Measurements from ENCODE around the gene TYROBP.
"Not testable (repeated sequence)": the region's sequence is repeated elsewhere in the genome, so short reads cannot be mapped to it uniquely, and the experiment has no call there.

TYROBP gene

DNA sequence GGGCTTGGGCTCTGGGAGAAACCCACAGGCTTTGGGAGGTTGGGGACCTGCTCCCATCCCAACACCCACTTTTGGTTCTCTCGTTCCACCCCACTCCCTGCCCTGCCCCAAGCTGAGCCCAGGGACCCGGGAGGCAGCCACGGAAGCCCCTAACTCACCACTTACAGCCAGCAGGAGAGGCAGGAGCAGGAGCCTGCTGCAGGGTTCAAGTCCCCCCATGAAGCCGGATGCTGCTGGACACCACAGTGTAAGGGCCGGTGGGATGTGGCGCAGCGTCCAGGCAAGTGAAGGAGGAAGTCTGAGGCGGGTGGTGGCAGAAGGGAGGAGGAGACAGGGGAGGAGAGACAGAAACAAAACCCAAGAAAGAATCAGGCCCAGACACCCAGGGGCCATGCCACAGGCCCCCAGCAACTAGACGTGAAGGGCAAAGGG lies at the start of gene TYROBP:
Gene TYROBP, minus strand, starts transcription at position 286 of the 432 bp plus-strand sequence. Its CDS starts 67 bp downstream, at position 219.
- peak; percentile 64 for DNase-seq

DNA sequence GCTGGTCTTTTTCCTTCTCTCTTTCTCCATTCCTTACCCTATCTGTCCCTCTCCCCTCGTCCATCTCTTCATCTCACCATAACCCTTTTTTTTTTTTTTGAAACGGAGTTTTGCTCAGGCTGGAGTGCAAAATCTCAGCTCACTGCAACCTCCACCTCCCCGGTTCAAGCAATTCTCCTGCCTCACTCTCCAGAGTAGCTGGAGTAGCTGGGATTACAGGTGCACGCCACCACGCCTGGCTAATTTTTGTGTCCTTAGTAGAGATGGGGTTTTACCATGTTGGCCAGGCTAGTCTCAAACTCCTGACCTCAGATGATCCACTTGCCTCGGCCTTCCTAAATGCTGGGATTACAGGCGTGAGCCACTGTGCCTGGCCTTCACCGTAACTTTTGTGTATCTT lies 49.3 kb upstream of the TYROBP start:
- not testable (repeated sequence) for DNase-seq

DNA sequence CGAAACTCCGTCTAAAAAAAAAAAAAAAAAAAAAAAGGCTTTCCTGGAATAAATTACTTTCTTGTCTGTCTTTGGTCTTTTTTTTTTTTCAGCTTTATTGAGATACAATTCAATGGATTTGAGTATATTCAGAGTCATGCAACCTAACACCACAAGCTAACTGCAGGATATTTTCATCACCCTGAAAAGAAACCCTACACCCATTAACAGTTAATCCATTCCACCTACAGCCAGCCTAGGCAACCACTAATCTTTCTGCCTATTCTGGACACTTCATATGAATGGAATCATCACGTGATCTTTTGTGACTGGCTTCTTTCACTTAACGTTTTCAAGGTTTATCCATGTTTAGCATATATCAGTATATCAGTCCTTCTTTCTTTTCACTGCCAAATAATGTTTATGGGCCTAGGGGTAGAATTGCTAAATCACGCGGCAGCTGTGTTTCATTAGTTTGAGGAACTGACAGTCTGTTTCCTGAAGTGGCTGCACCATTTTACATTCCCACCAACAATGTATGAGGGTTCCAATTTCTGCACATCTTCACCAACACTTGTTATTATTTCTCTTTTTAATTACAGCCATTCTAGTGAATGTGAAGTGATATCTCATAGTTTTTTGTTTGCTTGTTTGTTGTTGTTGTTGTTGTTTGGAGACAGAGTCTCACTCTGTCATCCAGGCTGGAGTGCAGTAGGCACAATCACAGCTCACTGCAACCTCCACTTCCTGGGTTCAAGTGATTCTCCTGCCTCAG lies 48.0 kb upstream of the TYROBP start:
- DNase-seq, result peak; percentile 78

DNA sequence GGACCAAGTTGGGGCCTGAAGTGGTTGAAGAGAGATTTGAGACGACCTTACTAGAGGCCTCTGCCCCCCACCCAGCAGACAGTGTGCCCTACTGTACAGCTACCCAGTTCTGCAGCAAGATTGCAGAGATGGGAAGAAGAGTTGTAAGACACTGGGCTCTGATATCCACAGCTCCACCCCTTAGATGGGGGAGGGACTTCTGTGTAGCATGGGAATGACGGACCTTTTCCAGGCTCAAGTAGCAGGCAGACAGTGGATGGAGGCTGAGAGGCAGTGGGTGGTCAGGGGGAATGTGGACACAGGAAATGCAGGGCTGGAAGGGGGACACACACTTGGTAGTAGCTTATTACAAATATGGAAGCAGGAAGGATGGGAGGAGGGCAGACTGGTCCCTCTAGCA lies 41.0 kb upstream of the TYROBP start:
- DNase-seq, result no peak

DNA sequence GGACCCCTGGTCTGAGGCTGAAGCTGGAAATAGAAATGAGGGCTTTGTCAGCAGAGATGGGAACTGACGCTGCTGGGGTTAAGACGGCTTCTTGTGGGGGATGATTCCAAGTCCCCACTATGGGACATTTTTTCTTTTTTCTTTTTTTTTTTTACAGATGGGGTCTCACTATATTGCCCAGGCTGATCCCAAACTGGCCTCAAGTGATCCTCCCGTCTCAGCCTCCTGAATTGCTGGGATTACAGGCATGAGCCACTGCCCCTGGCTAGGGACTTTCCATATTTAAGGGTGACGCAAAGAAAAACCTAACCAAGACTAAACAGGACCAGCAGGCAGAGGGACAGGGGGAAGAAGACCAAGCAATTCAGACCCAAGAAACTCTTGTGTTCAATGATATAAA lies 38.1 kb upstream of the TYROBP start:
- DNase-seq, result no peak

DNA sequence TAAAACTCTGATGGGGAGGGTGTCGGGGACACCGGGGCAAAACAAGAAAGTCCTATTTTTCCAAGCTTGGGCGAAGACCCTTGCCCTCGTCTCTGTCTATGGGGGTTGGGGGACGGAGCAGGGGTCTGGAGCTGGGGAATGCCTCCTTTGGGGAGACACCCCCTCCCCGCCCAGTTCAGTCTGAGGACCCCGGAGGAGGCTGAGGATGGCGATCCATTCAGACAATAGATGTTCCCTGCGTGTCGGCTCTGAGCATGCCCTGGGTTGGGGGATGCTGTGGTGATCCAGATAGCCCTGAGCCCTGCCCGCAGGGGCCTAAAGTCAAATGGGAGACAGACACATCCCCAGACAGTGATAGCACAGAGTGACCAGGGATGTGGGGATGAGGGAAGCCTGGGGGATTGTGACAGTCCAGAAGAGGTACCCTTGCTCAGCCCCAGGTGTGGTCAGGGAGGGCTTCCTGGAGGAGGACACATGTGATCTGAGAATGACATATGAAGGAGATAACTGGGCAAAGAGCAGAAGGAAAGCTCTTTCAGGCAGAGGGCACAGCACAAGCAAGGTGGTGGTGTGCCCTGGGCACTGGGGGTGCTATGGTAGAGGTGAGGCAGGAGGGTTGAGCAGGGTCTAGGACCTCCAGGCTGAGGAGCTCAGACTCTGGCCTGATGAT lies 37.2 kb upstream of the TYROBP start:
- no peak for DNase-seq

DNA sequence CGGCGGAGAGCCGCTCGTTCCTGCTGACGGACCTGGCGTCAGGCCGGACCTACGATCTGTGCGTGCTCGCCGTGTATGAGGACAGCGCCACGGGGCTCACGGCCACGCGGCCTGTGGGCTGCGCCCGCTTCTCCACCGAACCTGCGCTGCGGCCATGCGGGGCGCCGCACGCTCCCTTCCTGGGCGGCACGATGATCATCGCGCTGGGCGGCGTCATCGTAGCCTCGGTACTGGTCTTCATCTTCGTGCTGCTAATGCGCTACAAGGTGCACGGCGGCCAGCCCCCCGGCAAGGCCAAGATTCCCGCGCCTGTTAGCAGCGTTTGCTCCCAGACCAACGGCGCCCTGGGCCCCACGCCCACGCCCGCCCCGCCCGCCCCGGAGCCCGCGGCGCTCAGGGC lies 36.5 kb upstream of the TYROBP start:
- DNase-seq, result no peak

DNA sequence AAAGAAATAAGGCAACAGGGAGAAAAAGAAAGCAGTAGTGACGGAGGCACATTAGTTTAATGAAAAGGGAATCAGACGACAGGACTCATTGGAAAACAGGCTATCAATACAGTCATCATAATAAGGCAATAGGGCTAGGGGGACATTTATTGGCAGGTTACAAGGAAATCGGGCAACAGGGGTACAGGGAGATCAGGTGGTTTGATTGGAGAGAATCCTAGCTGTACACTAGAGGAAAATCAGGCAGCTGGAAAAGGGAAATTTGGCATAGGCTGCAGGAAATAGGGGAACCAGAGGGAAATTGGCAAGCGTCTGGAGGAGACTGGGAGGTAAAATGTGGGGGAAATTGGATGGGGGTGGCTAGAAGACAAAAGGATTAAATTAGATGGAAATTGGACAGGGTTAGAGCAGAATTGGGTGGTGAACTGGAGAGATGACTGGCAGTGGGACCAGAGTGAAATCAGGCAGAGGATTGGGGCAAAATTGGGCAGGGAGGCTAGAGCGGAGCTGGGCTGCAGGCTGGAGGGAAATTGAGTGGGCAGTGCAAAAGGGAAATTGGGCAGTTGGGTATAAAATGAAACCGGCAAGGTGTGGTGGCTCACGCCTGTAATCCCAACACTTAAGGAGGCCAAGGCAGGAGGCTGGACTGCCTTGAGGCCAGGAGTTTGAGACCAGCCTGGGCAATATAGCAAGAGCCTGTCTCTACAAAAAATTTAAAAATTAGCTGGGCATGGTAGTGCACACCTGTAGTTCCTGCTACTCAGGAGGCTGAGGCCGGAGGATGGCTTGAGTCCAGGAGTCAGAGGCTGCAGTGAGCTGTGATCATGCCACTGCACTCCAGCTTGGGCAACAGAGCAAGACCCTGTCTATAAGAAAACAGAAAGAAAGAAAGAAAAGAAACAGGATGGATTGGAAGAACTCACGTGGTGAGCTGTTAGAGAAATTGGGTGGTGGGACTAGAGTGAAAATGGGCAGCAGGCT lies 35.5 kb upstream of the TYROBP start:
- no peak for DNase-seq

DNA sequence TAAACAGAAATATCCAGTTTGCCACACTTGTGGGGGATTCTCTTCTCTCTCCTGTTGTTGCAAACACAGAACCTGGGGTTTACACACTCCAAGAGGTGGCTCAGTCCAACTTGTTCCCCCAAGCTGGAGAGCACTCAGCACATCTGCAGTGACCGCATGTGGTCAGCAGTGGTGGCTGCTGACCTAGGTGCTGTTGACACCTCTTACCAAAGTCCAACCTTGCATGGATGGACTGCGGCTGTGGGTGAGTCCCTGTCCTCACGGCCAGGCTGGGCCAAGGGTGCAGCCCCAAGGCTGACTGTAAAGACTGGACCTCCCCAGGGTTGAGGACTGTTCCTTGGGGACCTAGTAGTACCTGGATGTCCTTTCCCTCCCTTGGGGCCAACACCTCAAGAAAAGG lies 34.1 kb upstream of the TYROBP start:
- no peak for DNase-seq

DNA sequence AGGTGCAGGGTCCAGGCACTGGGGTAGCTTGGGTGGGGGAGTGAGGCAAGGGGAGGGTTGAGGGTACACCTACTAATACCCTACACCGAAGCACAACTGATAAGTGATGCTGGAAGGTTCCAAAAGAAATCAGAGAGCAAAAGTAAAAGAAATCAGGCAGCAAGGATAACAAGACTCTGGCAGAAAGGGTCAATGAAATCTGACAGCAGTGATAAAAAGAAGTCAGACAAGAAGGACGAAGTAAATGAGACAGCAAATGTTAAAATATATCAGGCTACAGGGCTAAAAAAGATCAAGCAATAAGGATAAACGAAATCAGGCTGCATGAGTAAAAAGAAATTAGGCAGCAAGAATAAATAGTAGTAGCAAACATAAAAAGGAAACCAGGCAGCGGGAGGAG lies 32.7 kb upstream of the TYROBP start:
- no peak for DNase-seq

DNA sequence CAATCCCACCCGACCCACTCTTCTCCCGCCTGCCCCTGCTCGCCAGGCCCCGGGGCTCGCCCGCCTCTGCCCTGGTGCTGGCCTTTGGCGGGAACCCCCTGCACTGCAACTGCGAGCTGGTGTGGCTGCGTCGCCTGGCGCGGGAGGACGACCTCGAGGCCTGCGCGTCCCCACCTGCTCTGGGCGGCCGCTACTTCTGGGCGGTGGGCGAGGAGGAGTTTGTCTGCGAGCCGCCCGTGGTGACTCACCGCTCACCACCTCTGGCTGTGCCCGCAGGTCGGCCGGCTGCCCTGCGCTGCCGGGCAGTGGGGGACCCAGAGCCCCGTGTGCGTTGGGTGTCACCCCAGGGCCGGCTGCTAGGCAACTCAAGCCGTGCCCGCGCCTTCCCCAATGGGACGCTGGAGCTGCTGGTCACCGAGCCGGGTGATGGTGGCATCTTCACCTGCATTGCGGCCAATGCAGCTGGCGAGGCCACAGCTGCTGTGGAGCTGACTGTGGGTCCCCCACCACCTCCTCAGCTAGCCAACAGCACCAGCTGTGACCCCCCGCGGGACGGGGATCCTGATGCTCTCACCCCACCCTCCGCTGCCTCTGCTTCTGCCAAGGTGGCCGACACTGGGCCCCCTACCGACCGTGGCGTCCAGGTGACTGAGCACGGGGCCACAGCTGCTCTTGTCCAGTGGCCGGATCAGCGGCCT lies 32.1 kb upstream of the TYROBP start:
- DNase-seq, result no peak

DNA sequence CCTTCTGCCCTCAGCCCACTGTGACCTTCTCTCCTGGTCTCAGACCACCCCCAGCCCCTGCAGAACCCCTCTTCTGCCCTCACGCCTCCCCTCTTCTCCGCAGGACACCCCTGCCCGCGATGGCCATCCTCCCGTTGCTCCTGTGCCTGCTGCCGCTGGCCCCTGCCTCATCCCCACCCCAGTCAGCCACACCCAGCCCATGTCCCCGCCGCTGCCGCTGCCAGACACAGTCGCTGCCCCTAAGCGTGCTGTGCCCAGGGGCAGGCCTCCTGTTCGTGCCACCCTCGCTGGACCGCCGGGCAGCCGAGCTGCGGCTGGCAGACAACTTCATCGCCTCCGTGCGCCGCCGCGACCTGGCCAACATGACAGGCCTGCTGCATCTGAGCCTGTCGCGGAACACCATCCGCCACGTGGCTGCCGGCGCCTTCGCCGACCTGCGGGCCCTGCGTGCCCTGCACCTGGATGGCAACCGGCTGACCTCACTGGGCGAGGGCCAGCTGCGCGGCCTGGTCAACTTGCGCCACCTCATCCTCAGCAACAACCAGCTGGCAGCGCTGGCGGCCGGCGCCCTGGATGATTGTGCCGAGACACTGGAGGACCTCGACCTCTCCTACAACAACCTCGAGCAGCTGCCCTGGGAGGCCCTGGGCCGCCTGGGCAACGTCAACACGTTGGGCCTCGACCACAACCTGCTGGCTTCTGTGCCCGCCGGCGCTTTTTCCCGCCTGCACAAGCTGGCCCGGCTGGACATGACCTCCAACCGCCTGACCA lies 31.4 kb upstream of the TYROBP start:
- no peak for DNase-seq

DNA sequence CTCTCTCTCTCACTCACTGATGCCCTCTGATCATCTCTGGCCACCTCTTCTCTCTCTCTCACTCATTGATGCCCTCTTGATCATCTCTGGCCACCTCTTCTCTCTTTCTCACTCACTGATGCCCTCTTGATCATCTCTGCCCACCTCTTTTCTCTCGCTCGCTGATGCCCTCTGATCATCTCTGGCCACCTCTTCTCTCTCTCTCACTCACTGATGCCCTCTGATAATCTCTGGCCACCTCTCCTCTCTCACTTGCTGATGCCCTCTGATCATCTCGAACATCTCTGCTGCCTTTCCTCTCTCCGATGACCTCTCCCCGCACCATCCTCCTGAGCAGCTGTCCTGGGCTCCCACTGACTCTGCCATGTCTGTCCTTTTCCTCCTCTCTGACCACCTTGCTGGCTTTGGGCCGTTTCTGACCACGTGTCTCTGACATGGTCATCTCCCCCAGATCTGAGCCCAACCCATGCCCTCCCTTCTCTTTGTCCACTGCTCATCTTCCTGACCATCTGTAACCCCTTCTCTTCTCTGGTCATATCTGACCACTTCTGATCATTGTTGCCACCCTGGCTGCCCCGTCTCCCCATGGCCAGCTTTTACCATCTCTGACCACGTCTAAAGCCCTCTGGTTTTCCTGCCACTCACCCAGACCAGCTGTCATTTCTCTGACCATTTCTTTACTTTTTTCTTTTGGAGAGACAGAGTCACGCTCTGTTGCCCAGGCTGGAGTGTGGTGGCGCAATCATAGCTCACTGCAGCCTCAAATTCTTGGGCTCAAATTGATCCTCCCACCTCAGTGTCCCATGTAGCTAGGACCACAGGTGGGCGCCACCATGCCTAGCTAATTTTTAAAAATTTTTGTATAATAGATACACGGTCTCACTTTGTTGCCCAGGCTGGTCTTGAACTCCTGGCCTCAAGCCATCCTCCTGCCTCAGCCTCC lies 30.5 kb upstream of the TYROBP start:
- no peak for DNase-seq

DNA sequence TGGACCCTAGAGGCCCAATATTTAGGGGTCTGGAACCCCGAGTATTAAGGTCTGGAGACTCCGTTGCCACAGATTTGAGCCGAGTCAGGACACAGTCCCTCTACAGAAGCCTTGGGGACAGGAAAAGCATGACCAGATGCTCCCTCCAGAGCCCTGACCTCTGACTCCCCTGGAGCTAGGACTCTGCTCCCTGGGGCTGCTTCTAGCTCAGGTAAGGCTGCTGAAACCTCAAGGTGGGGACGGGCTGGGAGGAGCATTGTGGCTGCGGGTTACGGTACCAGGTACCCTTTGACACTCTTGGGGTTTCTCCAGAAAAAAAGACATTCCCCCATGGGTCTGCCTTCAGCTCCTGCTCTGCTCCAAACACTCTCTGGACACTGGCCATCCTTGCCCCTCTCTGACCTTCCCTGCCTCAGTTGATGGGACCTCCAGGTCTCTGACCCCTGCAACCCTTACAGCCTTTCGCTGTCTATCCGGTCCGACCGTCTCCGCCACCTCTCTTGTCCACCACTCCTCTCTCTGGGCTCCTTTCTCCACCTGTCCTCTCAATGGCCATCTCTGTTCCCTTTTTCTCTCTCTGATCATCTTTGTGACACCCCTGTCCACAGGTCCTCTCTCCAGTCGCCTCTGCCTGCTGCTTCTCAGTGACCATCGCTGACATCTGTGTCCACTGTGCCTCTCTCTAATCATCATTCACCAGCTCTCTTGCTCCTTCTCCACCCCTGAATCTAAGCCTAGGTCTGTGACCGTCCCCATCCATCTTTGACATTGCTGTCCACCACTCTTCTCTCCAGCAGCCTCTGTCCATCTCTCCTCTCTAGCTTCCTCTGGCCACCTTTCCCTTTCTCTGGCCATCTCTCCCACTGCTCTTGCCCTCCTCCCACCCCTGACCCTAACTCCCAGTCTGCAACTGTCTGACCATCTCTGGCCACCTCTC lies 29.5 kb upstream of the TYROBP start:
- no peak for DNase-seq

DNA sequence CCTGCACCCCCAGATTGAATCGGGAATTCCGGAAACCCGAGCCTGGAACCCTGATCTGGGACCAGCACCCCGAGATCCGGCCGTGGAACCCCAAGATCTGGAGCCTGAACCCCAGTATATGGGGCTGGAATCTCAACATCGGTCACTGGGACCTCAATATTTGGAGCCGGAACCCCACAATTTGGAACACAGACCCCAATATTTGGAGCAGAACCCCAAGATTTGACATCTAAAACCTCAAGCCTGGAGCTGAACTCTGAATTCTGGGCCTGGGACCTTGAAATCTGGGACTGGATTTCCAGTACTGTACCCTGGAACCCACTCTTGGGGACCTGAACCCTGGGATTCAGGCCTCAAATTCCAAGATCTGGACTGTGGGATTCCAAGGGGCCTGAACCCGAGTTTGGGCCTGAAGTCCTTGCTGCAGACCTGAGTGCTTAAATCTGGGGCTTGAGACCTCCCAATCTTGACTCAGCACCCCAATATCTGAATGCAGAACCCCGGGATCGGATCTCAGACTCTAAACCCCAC lies 28.7 kb upstream of the TYROBP start:
- no peak for DNase-seq

DNA sequence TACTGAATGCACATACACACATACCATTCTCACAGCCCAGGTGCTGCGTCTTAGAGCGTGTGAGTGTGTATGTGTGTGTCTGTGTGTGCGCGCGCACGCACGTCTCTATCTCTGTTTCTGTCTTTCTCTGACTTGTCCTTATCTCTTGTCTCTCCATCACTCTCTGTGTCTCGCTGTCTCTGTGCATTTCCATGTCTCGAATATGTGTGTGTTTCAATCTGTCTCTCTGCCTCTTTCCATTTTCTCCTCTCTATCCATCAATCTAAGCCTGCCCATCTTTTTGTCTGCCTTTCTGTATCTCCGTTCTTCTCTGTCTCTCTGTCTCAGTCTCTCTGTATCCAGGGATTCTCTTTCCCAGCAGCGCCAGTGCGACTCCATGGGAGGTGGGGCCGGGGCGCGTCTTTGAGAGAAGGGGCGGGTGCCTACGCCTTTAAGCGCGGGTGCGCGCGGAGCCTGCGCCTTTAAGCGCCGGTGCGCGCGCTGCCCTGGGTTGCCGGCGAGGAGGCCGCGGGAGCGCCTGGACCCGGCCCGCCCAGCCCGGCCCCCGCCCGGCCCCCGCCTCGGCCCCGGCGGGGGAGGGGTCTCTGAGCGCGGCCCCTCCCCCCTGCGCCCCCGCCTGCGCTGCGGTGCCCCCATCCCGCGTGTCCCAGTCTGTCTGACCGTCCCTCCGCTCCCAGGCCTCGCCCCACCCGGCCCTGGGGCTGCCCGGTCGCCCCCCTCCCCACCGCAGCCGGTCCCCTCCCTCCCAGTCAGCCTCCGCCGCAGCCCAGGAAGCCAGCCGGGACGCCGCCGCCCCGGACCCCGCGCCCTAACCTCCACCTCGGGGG lies 28.0 kb upstream of the TYROBP start, which contains the start of gene LRFN3:
Gene LRFN3, plus strand, starts transcription at position 464 of the 827 bp plus-strand sequence. CDS start 3,052 bp downstream, outside the sequence.
- peak; percentile 46 for DNase-seq

DNA sequence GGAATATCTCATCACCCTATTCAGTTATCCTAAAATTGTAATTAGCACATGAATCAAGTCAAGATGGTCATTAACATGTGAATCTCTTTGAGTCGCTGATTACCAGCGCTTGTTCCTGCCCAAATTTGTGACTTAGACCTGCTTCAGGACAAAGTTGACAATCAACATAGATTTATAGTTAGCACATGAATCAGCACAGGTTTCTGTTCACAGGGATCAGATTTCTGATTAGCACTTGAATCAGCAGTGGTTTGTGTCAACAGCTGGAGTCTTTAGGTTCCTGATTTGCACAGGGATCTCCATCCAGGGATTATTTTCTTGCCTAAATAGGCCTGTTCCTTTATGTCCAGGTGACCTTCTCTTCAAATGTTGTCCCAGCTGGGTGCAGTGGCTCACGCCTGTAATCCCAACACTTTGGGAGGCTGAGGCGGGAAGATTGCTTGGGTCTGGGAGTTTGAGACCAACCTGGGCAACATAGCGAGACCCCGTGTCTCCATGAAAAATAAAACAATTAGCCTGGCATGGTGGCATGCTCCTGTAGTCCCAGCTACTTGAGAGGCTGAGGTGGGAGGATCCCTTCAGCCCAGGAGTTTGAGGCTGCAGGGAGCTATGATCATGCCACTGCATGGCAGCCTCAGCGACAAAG lies 24.3 kb upstream of the TYROBP start:
- DNase-seq, result no peak

DNA sequence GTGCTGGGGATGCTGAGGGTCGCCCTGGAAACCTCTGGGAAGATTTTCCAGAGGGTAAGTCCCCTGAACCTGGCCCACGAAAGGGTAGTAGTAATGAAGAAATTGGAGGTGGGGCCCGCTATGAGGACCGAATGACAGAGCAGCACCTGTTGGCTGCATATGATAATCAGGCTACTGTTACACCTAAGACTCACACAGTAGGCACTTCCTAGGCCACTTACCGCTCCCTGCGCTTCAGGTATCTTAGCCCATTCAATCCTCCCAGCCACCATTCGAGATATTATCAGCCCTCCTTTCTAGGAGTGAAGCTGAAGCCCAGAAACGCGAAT lies 23.7 kb upstream of the TYROBP start:
- DNase-seq, result no peak

Data from MV-4-11 (cell line).